Smooth muscle cell (in vitro differentiated cells): Measurements from ENCODE around the gene ANKRD29. TPM values are rescaled to one million over a fixed set of nuclear protein-coding genes. Genes with fewer than 3 reads are reported as not detected.
A peak's percentile ranks its signal among the peaks of the same experiment; 100 is the strongest.

Source experiments
- DNase-seq: peaks from one replicate; lab custom pipeline; 2025; ENCODE audit not compliant: unreplicated experiment; lab: John Stamatoyannopoulos, UW
- H2AFZ ChIP-seq: fragments of 200-600 bp; sonication (generic); 2 replicates; pipeline ENCODE4 v1.6.0; 2016; ENCODE audit warnings: antibody characterized with exemption, low read depth, mild to moderate bottlenecking
- H3F3A ChIP-seq: fragments of 200-600 bp; sonication (generic); 2 replicates; pipeline ENCODE4 v1.6.0; 2017; ENCODE audit warnings: antibody characterized with exemption, low read depth
- H3K27ac ChIP-seq: fragments of 200-600 bp; sonication (generic); 2 replicates; pipeline ENCODE4 v1.5.1; 2016; ENCODE audit warnings: low read depth, mild to moderate bottlenecking
- H3K27me3 ChIP-seq: fragments of 200-600 bp; sonication (generic); 2 replicates; pipeline ENCODE4 v1.6.1; 2016; ENCODE audit warnings: low read depth, mild to moderate bottlenecking
- H3K36me3 ChIP-seq: fragments of 200-600 bp; sonication (generic); 2 replicates; pipeline ENCODE4 v1.5.1; 2016; ENCODE audit warnings: low read depth
- H3K4me1 ChIP-seq: fragments of 200-600 bp; sonication (generic); 2 replicates; pipeline ENCODE4 v1.5.1; 2016; ENCODE audit warnings: low read depth
- H3K4me2 ChIP-seq: fragments of 200-600 bp; sonication (generic); 2 replicates; pipeline ENCODE4 v1.6.0; 2016; ENCODE audit warnings: mild to moderate bottlenecking
- H3K4me3 ChIP-seq: fragments of 200-600 bp; sonication (generic); 2 replicates; pipeline ENCODE4 v1.5.1; 2016; ENCODE audit warnings: mild to moderate bottlenecking
- H3K79me2 ChIP-seq: fragments of 200-600 bp; sonication (generic); 2 replicates; pipeline ENCODE4 v1.6.0; 2016; ENCODE audit warnings: low read depth, mild to moderate bottlenecking
- H3K9ac ChIP-seq: fragments of 200-600 bp; sonication (generic); 2 replicates; pipeline ENCODE4 v1.6.0; 2016; ENCODE audit warnings: low read depth
- H3K9me3 ChIP-seq: fragments of 200-600 bp; sonication (generic); replicated peaks from 2 replicates; pipeline ENCODE4 v1.5.1; 2016; ENCODE audit warnings: low read depth
- H4K20me1 ChIP-seq: fragments of 200-600 bp; sonication (generic); 2 replicates; pipeline ENCODE4 v1.6.0; 2016; ENCODE audit warnings: low read depth
- CTCF ChIP-seq: fragments of 200-600 bp; sonication (generic); IDR thresholded peaks from 2 replicates; pipeline ENCODE4 v1.5.1; 2017; ENCODE audit warnings: borderline replicate concordance, mild to moderate bottlenecking, antibody characterized with exemption; ENCODE audit not compliant: insufficient read depth, poor library complexity, severe bottlenecking
- WGBS: methylation state at CpG from one replicate; pipeline ENCODE4 v1.1.7; 2016; ENCODE audit warnings: low lambda C conversion rate; 5-methylcytosine and 5-hydroxymethylcytosine counted together
- polyA plus RNA-seq: library from polyadenylated mRNA; unstranded; fragments of >200 nt; fragmentation: Nextera tagmentation; extraction: Ambion mirVana; gene quantifications from 2 replicates; pipeline ENCODE4 v1.2.1, GENCODE V29; 2016
- total RNA-seq: library from RNA; depleted of rRNA; stranded (reverse); fragments of >200 nt; gene quantifications from 2 replicates; pipeline ENCODE4 v1.2.3, GENCODE V29; 2014

ANKRD29 gene
- total and polyA plus RNA-seq, 2 experiments from 2014 or later = 0.36 TPM; not detected in 1

- H3K4me3 ChIP-seq = peak overlapping the region; percentile 55
- no peaks in the 10 kb centered on the region for H3K79me2 ChIP-seq
- 4% methylated on average over 41 of the region's 41 CpGs for WGBS
- TF ChIP-seq CTCF = no peak
- peak overlapping the region; percentile 47 for H2AFZ ChIP-seq
- H3K36me3 ChIP-seq = no peaks in the 10 kb centered on the region
- no peak overlapping the region for H3K9ac ChIP-seq
- no peaks in the 10 kb centered on the region for H3F3A ChIP-seq
- no peak overlapping the region for H3K27ac ChIP-seq
- peaks cover 44% of the 10 kb centered on the region for H3K27me3 ChIP-seq
- H3K4me2 ChIP-seq = peak overlapping the region; percentile 91
- peak; percentile 26 for DNase-seq
- H3K9me3 ChIP-seq = no peaks in the 10 kb centered on the region
- peaks cover 5% of the 10 kb centered on the region for H3K4me1 ChIP-seq
- H4K20me1 ChIP-seq = no peaks in the 10 kb centered on the region
These were observed 43.3 kb downstream of the ANKRD29 start for GRCh38 chr18:23619388-23619881.

GRCh38 chr18:23618862-23619387 is 43.8 kb downstream of the ANKRD29 start:
- no peaks in the 10 kb centered on the region for H3K9me3 ChIP-seq
- H2AFZ ChIP-seq = peak overlapping the region; percentile 47
- H3K4me2 ChIP-seq = peak overlapping the region; percentile 91
- no peak overlapping the region for H3K9ac ChIP-seq
- DNase-seq = peak; percentile 26
- H3K36me3 ChIP-seq = no peaks in the 10 kb centered on the region
- WGBS = 26% methylated on average over 17 of the region's 18 CpGs
- no peaks in the 10 kb centered on the region for H3F3A ChIP-seq
- H3K79me2 ChIP-seq = no peaks in the 10 kb centered on the region
- peaks cover 44% of the 10 kb centered on the region for H3K27me3 ChIP-seq
- peak overlapping the region; percentile 55 for H3K4me3 ChIP-seq
- H4K20me1 ChIP-seq = no peaks in the 10 kb centered on the region
- H3K27ac ChIP-seq = no peak overlapping the region
- H3K4me1 ChIP-seq = peaks cover 5% of the 10 kb centered on the region
- no peak for TF ChIP-seq CTCF

- Histone ChIP-seq H3K9ac (no peak overlapping the region), H3K79me2 (no peaks in the 10 kb centered on the region), H3K36me3 (no peaks in the 10 kb centered on the region), H4K20me1 (no peaks in the 10 kb centered on the region), H3K4me3 (no peak overlapping the region), H3K4me1 (peaks cover 5% of the 10 kb centered on the region), H3K27me3 (peaks cover 44% of the 10 kb centered on the region), H3F3A (no peaks in the 10 kb centered on the region), H3K27ac (no peak overlapping the region), H2AFZ (no peak overlapping the region), H3K4me2 (no peak overlapping the region), H3K9me3 (no peaks in the 10 kb centered on the region)
- no peak for DNase-seq
- 87% methylated on average over 4 of the region's 4 CpGs for WGBS
- TF ChIP-seq CTCF = no peak
These were observed 45.2 kb downstream of the ANKRD29 start for GRCh38 chr18:23617412-23618014.

- Histone ChIP-seq H3K36me3 (no peaks in the 10 kb centered on the region), H3K79me2 (no peaks in the 10 kb centered on the region), H3K9ac (no peak overlapping the region), H3K27me3 (peaks cover 36% of the 10 kb centered on the region), H3K4me2 (no peak overlapping the region), H2AFZ (no peak overlapping the region), H3K4me1 (peaks cover 5% of the 10 kb centered on the region), H3K9me3 (no peaks in the 10 kb centered on the region), H3K4me3 (no peak overlapping the region), H4K20me1 (no peaks in the 10 kb centered on the region), H3F3A (no peaks in the 10 kb centered on the region), H3K27ac (no peak overlapping the region)
- no peak for TF ChIP-seq CTCF
- WGBS = 47% methylated on average over 2 of the region's 2 CpGs
- no peak for DNase-seq
These were observed 46.5 kb downstream of the ANKRD29 start for GRCh38 chr18:23616258-23616657.
